Measurements from ENCODE around the gene GABARAPL1.

Gene GABARAPL1

DNA sequence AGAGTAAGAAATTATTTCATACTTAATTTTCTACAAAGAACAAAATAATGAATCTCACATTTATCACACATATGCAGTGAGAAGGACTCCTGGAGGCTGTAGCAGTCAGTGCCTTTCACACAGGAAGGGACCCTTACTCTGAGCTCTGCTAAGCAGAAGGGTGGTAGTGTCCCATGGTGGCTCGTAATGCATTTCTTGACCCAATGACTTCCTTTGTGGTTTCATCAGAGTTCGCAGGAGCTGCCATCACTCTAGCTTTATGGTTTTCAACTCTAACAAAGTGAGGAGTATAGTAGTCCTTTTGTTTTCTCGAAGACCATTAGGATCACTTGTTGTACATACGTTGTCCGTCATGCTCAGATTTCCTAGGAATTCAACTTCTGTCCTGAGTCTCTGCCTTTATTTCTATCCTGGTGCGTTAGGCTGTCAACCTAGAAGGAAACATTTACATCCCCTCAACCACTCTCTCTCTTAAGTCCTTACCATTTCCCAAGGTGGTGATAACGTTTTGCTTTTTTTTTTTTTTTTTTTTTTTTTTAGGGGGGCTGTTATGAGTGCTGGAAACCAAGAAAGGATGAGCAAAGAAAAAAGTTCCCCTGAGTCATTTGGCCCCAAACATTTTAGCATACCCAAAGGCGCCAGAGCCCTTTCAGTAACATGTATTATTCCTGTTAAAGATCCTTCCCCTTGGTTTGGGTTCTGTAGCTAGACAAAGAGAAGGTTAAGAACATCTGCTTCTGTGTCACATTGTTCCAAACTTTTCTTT, 37.2 kb downstream of the GABARAPL1 start:
- Histone ChIP-seq H3K36me3 (ENCODE audit: control insufficient read depth in 1 of 2, insufficient read depth in 2 of 2, low read length in 2 of 2) (no peaks in the 10 kb centered on the region), H3K9ac (ENCODE audit: low read depth in 1 of 2, low read length in 2 of 2) (no peak overlapping the region), H3K4me1 (ENCODE audit: control insufficient read depth in 1 of 2, insufficient read depth in 2 of 2, low read length in 2 of 2) (no peaks in the 10 kb centered on the region), H3K4me3 (ENCODE audit: low read depth in 1 of 2, low read length in 2 of 2) (no peak overlapping the region), H3K27ac (ENCODE audit: low read depth, low read length) (no peak overlapping the region), H3K9me3 (ENCODE audit: control insufficient read depth in 1 of 2, low read length in 2 of 2) (no peaks in the 10 kb centered on the region), H3K27me3 (ENCODE audit: control insufficient read depth in 1 of 2, insufficient read depth in 2 of 2, low read length in 2 of 2) (no peaks in the 10 kb centered on the region)

DNA sequence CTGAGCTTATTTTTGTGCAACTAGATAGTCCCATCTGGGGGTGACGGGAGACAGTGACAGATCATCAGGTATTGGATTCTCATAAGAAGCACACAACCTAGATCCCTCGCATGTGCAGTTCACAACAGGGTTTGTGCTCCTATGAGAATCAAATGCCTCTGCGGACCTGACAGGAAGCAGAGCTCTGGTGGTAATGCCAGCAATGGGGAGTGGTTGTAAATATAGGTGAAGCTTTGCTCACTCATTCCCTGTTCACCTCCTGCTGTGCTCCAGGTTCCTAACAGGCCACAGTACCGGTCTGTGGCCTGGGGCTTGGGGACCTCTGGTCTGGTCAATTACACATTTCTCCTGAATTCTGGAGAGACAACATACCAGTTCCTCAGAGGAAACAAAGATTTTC, 39.0 kb downstream of the GABARAPL1 start:
- H3K27ac ChIP-seq (ENCODE audit: low read depth, low read length): no peak overlapping the region
- H3K27me3 ChIP-seq (ENCODE audit: control insufficient read depth in 1 of 2, insufficient read depth in 2 of 2, low read length in 2 of 2): no peaks in the 10 kb centered on the region
- H3K36me3 ChIP-seq (ENCODE audit: control insufficient read depth in 1 of 2, insufficient read depth in 2 of 2, low read length in 2 of 2): no peaks in the 10 kb centered on the region
- no peak overlapping the region for H3K4me3 ChIP-seq (ENCODE audit: low read depth in 1 of 2, low read length in 2 of 2)
- no peak overlapping the region for H3K9ac ChIP-seq (ENCODE audit: low read depth in 1 of 2, low read length in 2 of 2)
- H3K4me1 ChIP-seq (ENCODE audit: control insufficient read depth in 1 of 2, insufficient read depth in 2 of 2, low read length in 2 of 2): no peaks in the 10 kb centered on the region
- no peaks in the 10 kb centered on the region for H3K9me3 ChIP-seq (ENCODE audit: control insufficient read depth in 1 of 2, low read length in 2 of 2)

DNA sequence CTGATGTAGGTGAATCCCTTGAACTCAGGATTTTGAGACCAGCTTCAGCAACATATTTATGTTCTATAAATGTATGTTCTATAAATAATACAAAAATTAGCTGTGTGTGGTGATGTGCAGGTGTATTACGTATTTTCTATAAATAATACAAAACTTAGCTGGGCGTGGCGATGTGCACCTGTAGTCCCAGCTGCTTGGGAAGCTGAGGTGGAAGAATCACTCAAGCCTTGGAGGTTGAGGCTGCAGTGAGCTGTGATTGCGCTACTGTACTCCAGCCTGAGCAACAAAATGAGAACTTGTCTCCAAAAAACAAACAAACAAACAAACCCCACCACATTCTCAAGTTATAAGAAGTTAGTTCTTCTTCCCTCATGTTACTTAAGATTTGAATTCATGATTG, 39.5 kb downstream of the GABARAPL1 start:
- Histone ChIP-seq H3K27ac (ENCODE audit: low read depth, low read length) (no peak overlapping the region), H3K36me3 (ENCODE audit: control insufficient read depth in 1 of 2, insufficient read depth in 2 of 2, low read length in 2 of 2) (no peaks in the 10 kb centered on the region), H3K4me1 (ENCODE audit: control insufficient read depth in 1 of 2, insufficient read depth in 2 of 2, low read length in 2 of 2) (no peaks in the 10 kb centered on the region), H3K9me3 (ENCODE audit: control insufficient read depth in 1 of 2, low read length in 2 of 2) (no peaks in the 10 kb centered on the region), H3K9ac (ENCODE audit: low read depth in 1 of 2, low read length in 2 of 2) (no peak overlapping the region), H3K27me3 (ENCODE audit: control insufficient read depth in 1 of 2, insufficient read depth in 2 of 2, low read length in 2 of 2) (no peaks in the 10 kb centered on the region), H3K4me3 (ENCODE audit: low read depth in 1 of 2, low read length in 2 of 2) (no peak overlapping the region)

DNA sequence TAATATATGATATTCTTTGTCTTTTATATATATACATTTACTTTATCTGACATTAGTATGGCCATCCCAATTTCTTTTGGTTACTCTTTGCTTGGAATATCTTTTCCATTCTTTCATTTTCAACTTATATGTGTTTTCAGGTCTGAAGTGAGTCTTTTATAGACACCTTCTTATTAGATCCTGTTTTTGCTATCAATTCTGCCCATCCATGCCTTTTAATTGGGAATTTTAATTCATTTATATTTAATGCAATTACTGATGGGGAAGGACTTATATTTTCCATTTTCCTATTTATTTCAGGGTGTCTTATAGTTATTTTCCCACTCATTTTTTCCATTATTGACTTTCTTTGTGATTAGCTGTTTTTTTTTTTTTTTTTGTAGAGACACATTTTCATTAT, 43.4 kb downstream of the GABARAPL1 start:
- H3K27ac ChIP-seq (ENCODE audit: low read depth, low read length): no peak overlapping the region
- H3K36me3 ChIP-seq (ENCODE audit: control insufficient read depth in 1 of 2, insufficient read depth in 2 of 2, low read length in 2 of 2): no peaks in the 10 kb centered on the region
- no peak overlapping the region for H3K4me3 ChIP-seq (ENCODE audit: low read depth in 1 of 2, low read length in 2 of 2)
- no peaks in the 10 kb centered on the region for H3K27me3 ChIP-seq (ENCODE audit: control insufficient read depth in 1 of 2, insufficient read depth in 2 of 2, low read length in 2 of 2)
- H3K4me1 ChIP-seq (ENCODE audit: control insufficient read depth in 1 of 2, insufficient read depth in 2 of 2, low read length in 2 of 2): no peaks in the 10 kb centered on the region
- H3K9me3 ChIP-seq (ENCODE audit: control insufficient read depth in 1 of 2, low read length in 2 of 2): no peaks in the 10 kb centered on the region
- H3K9ac ChIP-seq (ENCODE audit: low read depth in 1 of 2, low read length in 2 of 2): no peak overlapping the region

DNA sequence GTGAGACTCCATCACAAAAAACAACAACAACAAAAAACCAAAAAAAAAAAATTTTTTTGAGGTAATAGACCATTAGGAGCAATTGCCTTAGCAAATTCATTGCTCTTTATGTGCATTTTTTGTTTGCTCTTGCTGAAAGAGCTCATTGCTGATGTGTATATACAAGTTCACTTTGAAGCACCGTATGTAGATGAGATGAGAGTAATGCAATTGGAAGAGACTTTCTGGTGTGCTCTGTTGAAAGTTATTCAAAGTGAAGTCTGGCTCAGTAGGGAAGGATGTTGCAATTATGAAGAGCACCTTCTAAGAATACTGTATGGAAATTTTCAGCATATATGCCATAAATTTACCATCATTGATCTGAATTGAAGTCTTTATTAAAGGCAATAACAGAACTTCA, 48.2 kb downstream of the GABARAPL1 start:
- Histone ChIP-seq H3K36me3 (ENCODE audit: control insufficient read depth in 1 of 2, insufficient read depth in 2 of 2, low read length in 2 of 2) (no peaks in the 10 kb centered on the region), H3K4me1 (ENCODE audit: control insufficient read depth in 1 of 2, insufficient read depth in 2 of 2, low read length in 2 of 2) (no peaks in the 10 kb centered on the region), H3K9ac (ENCODE audit: low read depth in 1 of 2, low read length in 2 of 2) (no peak overlapping the region), H3K27me3 (ENCODE audit: control insufficient read depth in 1 of 2, insufficient read depth in 2 of 2, low read length in 2 of 2) (no peaks in the 10 kb centered on the region), H3K9me3 (ENCODE audit: control insufficient read depth in 1 of 2, low read length in 2 of 2) (no peaks in the 10 kb centered on the region), H3K27ac (ENCODE audit: low read depth, low read length) (no peak overlapping the region), H3K4me3 (ENCODE audit: low read depth in 1 of 2, low read length in 2 of 2) (no peak overlapping the region)

DNA sequence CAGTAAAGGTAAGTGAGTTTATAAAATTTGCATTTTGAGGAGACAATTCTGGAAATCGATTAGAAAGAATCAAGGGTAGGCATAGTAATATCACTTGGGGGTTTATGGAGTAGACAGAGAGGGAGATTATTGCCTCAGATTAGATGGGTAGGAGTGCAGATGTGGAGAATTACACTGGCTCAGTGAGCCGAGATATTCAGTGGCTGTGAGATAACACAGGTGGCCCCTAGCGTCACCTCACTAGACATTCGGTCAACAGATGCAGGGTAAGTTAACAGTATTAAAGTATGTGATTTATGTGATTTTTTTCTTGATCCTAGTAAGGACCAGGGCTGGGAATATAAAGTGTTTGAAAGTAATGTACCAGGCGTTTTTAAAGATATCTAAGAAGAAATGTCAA, 55.4 kb downstream of the GABARAPL1 start:
- H3K36me3 ChIP-seq (ENCODE audit: control insufficient read depth in 1 of 2, insufficient read depth in 2 of 2, low read length in 2 of 2): no peaks in the 10 kb centered on the region
- H3K9ac ChIP-seq (ENCODE audit: low read depth in 1 of 2, low read length in 2 of 2): no peak overlapping the region
- H3K9me3 ChIP-seq (ENCODE audit: control insufficient read depth in 1 of 2, low read length in 2 of 2): no peaks in the 10 kb centered on the region
- no peaks in the 10 kb centered on the region for H3K27me3 ChIP-seq (ENCODE audit: control insufficient read depth in 1 of 2, insufficient read depth in 2 of 2, low read length in 2 of 2)
- no peak overlapping the region for H3K4me3 ChIP-seq (ENCODE audit: low read depth in 1 of 2, low read length in 2 of 2)
- no peak overlapping the region for H3K27ac ChIP-seq (ENCODE audit: low read depth, low read length)
- no peaks in the 10 kb centered on the region for H3K4me1 ChIP-seq (ENCODE audit: control insufficient read depth in 1 of 2, insufficient read depth in 2 of 2, low read length in 2 of 2)

DNA sequence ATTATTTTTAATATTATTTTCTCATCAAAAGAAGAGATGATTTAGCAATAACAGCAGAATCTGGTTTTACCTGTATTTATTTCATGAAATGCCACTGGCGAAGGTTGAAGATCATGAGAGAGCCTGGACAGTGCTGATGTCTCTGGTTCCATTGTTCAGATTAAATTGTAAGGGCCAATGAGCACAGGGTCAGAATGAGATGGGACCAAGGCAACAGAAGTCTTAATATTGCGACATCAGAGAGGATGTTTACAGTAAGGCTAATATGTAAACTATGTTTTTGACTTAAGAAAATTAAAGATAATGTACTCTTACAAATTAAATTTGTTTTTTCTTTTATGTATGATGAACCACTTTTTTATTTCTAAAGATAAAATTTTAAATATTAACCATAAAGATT, 59.8 kb downstream of the GABARAPL1 start:
- Histone ChIP-seq H3K27me3 (ENCODE audit: control insufficient read depth in 1 of 2, insufficient read depth in 2 of 2, low read length in 2 of 2) (no peaks in the 10 kb centered on the region), H3K36me3 (ENCODE audit: control insufficient read depth in 1 of 2, insufficient read depth in 2 of 2, low read length in 2 of 2) (no peaks in the 10 kb centered on the region), H3K4me1 (ENCODE audit: control insufficient read depth in 1 of 2, insufficient read depth in 2 of 2, low read length in 2 of 2) (no peaks in the 10 kb centered on the region), H3K27ac (ENCODE audit: low read depth, low read length) (no peak overlapping the region), H3K9ac (ENCODE audit: low read depth in 1 of 2, low read length in 2 of 2) (no peak overlapping the region), H3K4me3 (ENCODE audit: low read depth in 1 of 2, low read length in 2 of 2) (no peak overlapping the region), H3K9me3 (ENCODE audit: control insufficient read depth in 1 of 2, low read length in 2 of 2) (no peaks in the 10 kb centered on the region)
